Endothelial cell of umbilical vein (primary cell): ENCODE data around the gene VPS37D.

Experiments used
- CTCF ChIP-seq, 2 donors: IDR thresholded peaks; 1 replicate in 1 of 2; 2 replicates in 1 of 2; pipeline ENCODE4 v1.5.1; 2011; ENCODE audit warnings: low read length in 2 of 2, mild to moderate bottlenecking in 2 of 2, moderate library complexity in 2 of 2, control low read depth in 1 of 2, inconsistent platforms in 1 of 2, low read depth in 1 of 2; ENCODE audit not compliant: insufficient read depth in 1 of 2; ENCODE audit errors: extremely low read depth in 1 of 2
- POLR2AphosphoS5 ChIP-seq: IDR thresholded peaks from 2 replicates; pipeline ENCODE4 v1.6.1; 2012; ENCODE audit warnings: low read depth, mild to moderate bottlenecking, control low read depth, low read length, moderate library complexity; ENCODE audit not compliant: insufficient read depth

GRCh38 chr7:73682745-73683055 is 15.1 kb downstream of the VPS37D start:
- no peak for TF ChIP-seq CTCF (IDR thresholded peaks at IDR 0.05; ENCODE audit: extremely low read depth in 1 of 2, insufficient read depth in 1 of 2, low read depth in 1 of 2, low read length in 2 of 2)
- TF ChIP-seq POLR2AphosphoS5 = no peak
